PC-9 (cell line): ENCODE data around the gene LDLRAD3. TPM values are rescaled to one million over a fixed set of nuclear protein-coding genes. Genes with fewer than 3 reads are reported as not detected.

ENCODE experiments used
- BruUV-seq: library from RNA; stranded (reverse); fragments of 400-500 nt; replicated peaks from 2 replicates; lab custom pipeline; 2021; lab: Mats Ljungman, UMichigan
- CTCF ChIA-PET: fragments of 300-600 bp; sonication (Branson Sonifier 250); formaldehyde crosslinking; loops from one replicate; lab custom pipeline; 2022; ENCODE audit warnings: antibody characterized with exemption; lab: Charles Lee
- POLR2A ChIA-PET: fragments of 300-600 bp; sonication (Branson Sonifier 250); formaldehyde crosslinking; loops from one replicate; lab custom pipeline; 2022; ENCODE audit warnings: antibody characterized with exemption; ENCODE audit not compliant: unreplicated experiment; lab: Charles Lee
- DNase-seq, 2 experiments: peaks; one replicate each; pipeline versions ENCODE4 v3.0.0 to v3.0.0-alpha.2; 2015 to 2022; ENCODE audit warnings: mixed read lengths in 1 of 2
- H2AFZ ChIP-seq: fragments of 200-600 bp; sonication (generic); 2 replicates; pipeline ENCODE4 v1.8.1; 2017; ENCODE audit warnings: antibody characterized with exemption
- H3F3A ChIP-seq: fragments of 200-600 bp; sonication (generic); 2 replicates; pipeline ENCODE4 v1.8.1; 2017; ENCODE audit warnings: antibody characterized with exemption, mild to moderate bottlenecking, low read depth; ENCODE audit not compliant: insufficient read depth
- H3K27ac ChIP-seq: fragments of 200-600 bp; sonication (generic); 2 replicates; pipeline ENCODE4 v1.6.1; 2016; ENCODE audit warnings: mixed run types
- H3K27me3 ChIP-seq: fragments of 200-600 bp; sonication (generic); 2 replicates; pipeline ENCODE4 v1.6.1; 2016; ENCODE audit warnings: low read depth, mixed run types; ENCODE audit not compliant: insufficient read depth
- H3K36me3 ChIP-seq: fragments of 200-600 bp; sonication (generic); 2 replicates; pipeline ENCODE4 v1.6.1; 2016; ENCODE audit warnings: low read depth, mixed run types
- H3K4me1 ChIP-seq: fragments of 200-600 bp; sonication (generic); replicated peaks from 2 replicates; pipeline ENCODE4 v1.6.1; 2016; ENCODE audit warnings: mixed run types; ENCODE audit not compliant: insufficient read depth
- H3K4me2 ChIP-seq: fragments of 200-600 bp; sonication (generic); 2 replicates; pipeline ENCODE4 v1.6.1; 2017; ENCODE audit warnings: mixed run types
- H3K4me3 ChIP-seq: fragments of 200-600 bp; sonication (generic); 2 replicates; pipeline ENCODE4 v1.6.1; 2016; ENCODE audit warnings: mixed run types
- H3K79me2 ChIP-seq: fragments of 200-600 bp; sonication (generic); 2 replicates; pipeline ENCODE4 v1.6.1; 2017; ENCODE audit warnings: low read depth, mixed run types
- H3K9me2 ChIP-seq: fragments of 200-600 bp; sonication (generic); 2 replicates; pipeline ENCODE4 v1.8.1; 2017; ENCODE audit warnings: mild to moderate bottlenecking; ENCODE audit not compliant: insufficient read depth
- H3K9me3 ChIP-seq: fragments of 200-600 bp; sonication (generic); 2 replicates; pipeline ENCODE4 v1.8.1; 2016; ENCODE audit warnings: low read depth; ENCODE audit not compliant: insufficient read depth
- H4K20me1 ChIP-seq: fragments of 200-600 bp; sonication (generic); 2 replicates; pipeline ENCODE4 v1.8.1; 2017; ENCODE audit not compliant: insufficient read depth
- CTCF ChIP-seq: fragments of 200-600 bp; sonication (generic); conservative IDR thresholded peaks from 2 replicates; pipeline ENCODE4 v1.6.1; 2017; ENCODE audit warnings: mixed run types, antibody characterized with exemption, mild to moderate bottlenecking, moderate library complexity
- EZH2 ChIP-seq: fragments of 200-600 bp; sonication (generic); IDR thresholded peaks from 2 replicates; pipeline ENCODE4 v1.8.0; 2017; ENCODE audit warnings: antibody characterized with exemption, low read depth
- intact Hi-C: fragments of 100-400 bp; cut with micrococcal nuclease; formaldehyde crosslinking; loops from one replicate; pipeline ENCODE4 v1.10.0; 2022; ENCODE audit not compliant: unreplicated experiment
- total RNA-seq: library from RNA; stranded (reverse); gene quantifications from 2 replicates; pipeline ENCODE4 v1.2.3, GENCODE V29; 2021

LDLRAD3 gene
- total RNA-seq, 1 experiment from 2014 or later: 15.9 TPM

GRCh38 chr11:36253238-36253637 lies 309.4 kb downstream of the LDLRAD3 start:
- H3K79me2 ChIP-seq: no peaks in the 10 kb centered on the region
- intact Hi-C loops: no loop called here

GRCh38 chr11:36254713-36255112 lies 310.9 kb downstream of the LDLRAD3 start:
- no TSS peak for BruUV-seq
- peak in 1 of 2 experiments; percentile 62 for DNase-seq
- no peaks in the 10 kb centered on the region; the same call in 1 of the 2 replicates for H3K9me3 ChIP-seq
- intact Hi-C loops: loop anchor here (5.0 kb wide), 1 partner anchor 197 kb away; no protein-coding TSS in a partner anchor
- H3F3A ChIP-seq: peaks cover 5% of the 10 kb centered on the region; the same call in 1 of the 2 replicates
- no peaks in the 10 kb centered on the region for H3K79me2 ChIP-seq
- H3K36me3 ChIP-seq: no peaks in the 10 kb centered on the region
- H3K27ac ChIP-seq: no peak overlapping the region; the same call in 1 of the 2 replicates
- H2AFZ ChIP-seq: no peak overlapping the region
- POLR2A ChIA-PET: interaction anchor here (0.6 kb wide), 1 partner anchor 245 kb away, joined by 9 read pairs; no protein-coding TSS in a partner anchor
- H3K27me3 ChIP-seq: no peaks in the 10 kb centered on the region
- no peak overlapping the region for H3K4me2 ChIP-seq
- CTCF ChIA-PET: no interaction called here
- no peaks in the 10 kb centered on the region for H4K20me1 ChIP-seq
- no peaks in the 10 kb centered on the region for H3K9me2 ChIP-seq
- TF ChIP-seq CTCF: no peak
- TF ChIP-seq EZH2: no peak
- no peak overlapping the region for H3K4me3 ChIP-seq
- peaks cover 19% of the 10 kb centered on the region for H3K4me1 ChIP-seq

More at GRCh38 chr11:36253238-36253637, 309.4 kb downstream of the LDLRAD3 start:
- Histone ChIP-seq H3F3A (peaks cover 5% of the 10 kb centered on the region; the same call in 1 of the 2 replicates), H3K9me2 (no peaks in the 10 kb centered on the region), H3K9me3 (no peaks in the 10 kb centered on the region; the same call in 1 of the 2 replicates), H3K4me1 (peaks cover 27% of the 10 kb centered on the region), H3K27me3 (no peaks in the 10 kb centered on the region), H4K20me1 (no peaks in the 10 kb centered on the region), H3K27ac (no peak overlapping the region), H3K36me3 (no peaks in the 10 kb centered on the region), H2AFZ (no peak overlapping the region), H3K4me2 (no peak overlapping the region), H3K4me3 (no peak overlapping the region)
- no peak for DNase-seq
- TF ChIP-seq CTCF (no peak), EZH2 (no peak)
- BruUV-seq: no TSS peak
- ChIA-PET POLR2A (no interaction called here), CTCF (no interaction called here)

GRCh38 chr11:36257351-36257750 lies 313.5 kb downstream of the LDLRAD3 start:
- Histone ChIP-seq H4K20me1 (no peaks in the 10 kb centered on the region), H3K27me3 (no peaks in the 10 kb centered on the region), H3K4me1 (peaks cover 16% of the 10 kb centered on the region), H3K27ac (no peak overlapping the region), H2AFZ (no peak overlapping the region), H3K4me3 (no peak overlapping the region), H3K79me2 (no peaks in the 10 kb centered on the region), H3K9me3 (no peaks in the 10 kb centered on the region; the same call in 1 of the 2 replicates), H3K36me3 (no peaks in the 10 kb centered on the region), H3F3A (peaks cover 5% of the 10 kb centered on the region; the same call in 1 of the 2 replicates), H3K9me2 (no peaks in the 10 kb centered on the region), H3K4me2 (0 out of 2 replicates have a peak overlapping the region, but pooled peaks have one; percentile 20)
- BruUV-seq: no TSS peak
- ChIA-PET CTCF (interaction anchor here (0.6 to 2.7 kb wide), 2 partner anchors 31 to 435 kb away, joined by 4 to 35 read pairs; no protein-coding TSS in a partner anchor), POLR2A (interaction anchor here (0.7 kb wide), 1 partner anchor 596 kb away, joined by 3 read pairs; no protein-coding TSS in a partner anchor)
- intact Hi-C loops: loop anchor here (5.0 kb wide), 1 partner anchor 200 kb away; no protein-coding TSS in a partner anchor
- DNase-seq: peak; percentile 41 to 46
- no peak for TF ChIP-seq CTCF
- no peak for TF ChIP-seq EZH2
